Prostate gland (tissue), 1 donor: ENCODE results near the gene MGAT5.

Experiments
- POLR2A ChIP-seq: fragments of 450-650 bp; IDR thresholded peaks from one replicate; pipeline ENCODE4 v1.6.1; 2016; ENCODE audit warnings: antibody characterized with exemption, mild to moderate bottlenecking
- POLR2AphosphoS5 ChIP-seq: sonication (generic); formaldehyde crosslinking; IDR thresholded peaks from one replicate; pipeline ENCODE4 v1.6.1; 2017; ENCODE audit warnings: antibody characterized with exemption

DNA sequence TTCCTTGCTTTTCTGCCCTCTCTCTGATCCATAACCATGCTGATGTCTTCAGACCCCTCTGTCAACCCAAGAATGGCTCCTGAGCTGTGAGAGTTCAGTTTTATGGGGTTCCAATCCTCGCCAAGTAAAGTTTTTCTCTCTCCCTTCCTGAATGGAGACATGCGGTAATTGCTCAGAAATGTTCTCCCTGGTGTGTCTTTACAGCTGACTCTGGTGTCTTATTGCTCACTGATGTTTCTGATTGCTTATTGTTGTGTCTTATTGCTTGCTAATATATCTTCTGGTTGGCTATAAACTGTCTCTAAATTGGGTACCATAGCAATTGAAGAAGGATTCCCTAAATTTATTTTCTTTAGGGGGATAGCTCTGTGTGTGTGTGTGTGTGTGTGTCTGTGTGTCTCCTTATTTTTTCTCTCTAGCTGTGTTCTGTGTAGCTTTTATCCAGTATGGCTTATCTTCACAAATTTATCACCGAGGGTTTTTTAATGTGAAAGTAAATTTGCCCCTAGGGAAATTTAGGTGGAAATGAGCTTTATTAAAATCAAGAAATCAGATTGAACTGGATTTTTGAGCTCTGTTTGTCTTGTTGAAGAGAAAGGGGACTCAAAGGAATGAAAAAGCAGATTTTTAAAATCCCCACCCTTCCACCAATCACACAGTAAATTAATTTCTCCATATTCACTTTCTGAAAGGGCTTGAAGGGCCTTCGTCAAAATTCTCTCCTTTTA, 19.5 kb downstream of the MGAT5 start:
- TF ChIP-seq POLR2A = no peak
- TF ChIP-seq POLR2AphosphoS5 = no peak
